ENCODE results near the gene DCAF7. TPM values are rescaled to one million over a fixed set of nuclear protein-coding genes. Genes with fewer than 3 reads are reported as not detected.

The DCAF7 gene
- total RNA-seq, 1 donor from 2014 or later, result 135 TPM

DNA sequence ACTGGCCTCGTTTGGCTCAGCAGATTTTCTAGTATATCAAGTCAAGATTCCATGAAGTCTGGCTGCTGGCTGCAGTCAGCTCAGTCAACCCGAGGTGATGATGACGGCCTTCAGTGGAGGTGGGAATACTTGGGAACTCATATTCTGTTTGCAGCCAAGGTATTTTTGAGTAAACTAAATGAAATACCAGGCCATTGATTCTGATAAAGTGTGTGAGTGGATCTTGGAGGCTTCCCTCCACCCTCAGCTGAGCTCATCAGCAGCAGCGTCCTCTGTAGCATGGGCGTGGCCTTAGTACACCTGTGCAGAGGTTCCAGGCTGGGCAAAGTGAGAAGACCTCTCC lies 28.5 kb downstream of the DCAF7 start:
- Mint-ChIP-seq H3K27ac (peak overlapping the region; percentile 91), H3K9me3 (ENCODE audit: low read depth) (no peaks in the 10 kb centered on the region), H3K4me3 (ENCODE audit: low read depth) (no peak overlapping the region), H3K4me1 (ENCODE audit: low read depth) (peaks cover 36% of the 10 kb centered on the region), H3K27me3 (no peaks in the 10 kb centered on the region), H3K36me3 (ENCODE audit: insufficient read depth) (peaks cover 17% of the 10 kb centered on the region)
- DNase-seq (ENCODE audit: low spot score, unreplicated experiment), result no peak
- TF ChIP-seq, protein P1, sequence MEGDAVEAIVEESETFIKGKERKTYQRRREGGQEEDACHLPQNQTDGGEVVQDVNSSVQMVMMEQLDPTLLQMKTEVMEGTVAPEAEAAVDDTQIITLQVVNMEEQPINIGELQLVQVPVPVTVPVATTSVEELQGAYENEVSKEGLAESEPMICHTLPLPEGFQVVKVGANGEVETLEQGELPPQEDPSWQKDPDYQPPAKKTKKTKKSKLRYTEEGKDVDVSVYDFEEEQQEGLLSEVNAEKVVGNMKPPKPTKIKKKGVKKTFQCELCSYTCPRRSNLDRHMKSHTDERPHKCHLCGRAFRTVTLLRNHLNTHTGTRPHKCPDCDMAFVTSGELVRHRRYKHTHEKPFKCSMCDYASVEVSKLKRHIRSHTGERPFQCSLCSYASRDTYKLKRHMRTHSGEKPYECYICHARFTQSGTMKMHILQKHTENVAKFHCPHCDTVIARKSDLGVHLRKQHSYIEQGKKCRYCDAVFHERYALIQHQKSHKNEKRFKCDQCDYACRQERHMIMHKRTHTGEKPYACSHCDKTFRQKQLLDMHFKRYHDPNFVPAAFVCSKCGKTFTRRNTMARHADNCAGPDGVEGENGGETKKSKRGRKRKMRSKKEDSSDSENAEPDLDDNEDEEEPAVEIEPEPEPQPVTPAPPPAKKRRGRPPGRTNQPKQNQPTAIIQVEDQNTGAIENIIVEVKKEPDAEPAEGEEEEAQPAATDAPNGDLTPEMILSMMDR (IDR thresholded peaks at IDR 0.05; ENCODE audit: unreplicated experiment), result no peak

DNA sequence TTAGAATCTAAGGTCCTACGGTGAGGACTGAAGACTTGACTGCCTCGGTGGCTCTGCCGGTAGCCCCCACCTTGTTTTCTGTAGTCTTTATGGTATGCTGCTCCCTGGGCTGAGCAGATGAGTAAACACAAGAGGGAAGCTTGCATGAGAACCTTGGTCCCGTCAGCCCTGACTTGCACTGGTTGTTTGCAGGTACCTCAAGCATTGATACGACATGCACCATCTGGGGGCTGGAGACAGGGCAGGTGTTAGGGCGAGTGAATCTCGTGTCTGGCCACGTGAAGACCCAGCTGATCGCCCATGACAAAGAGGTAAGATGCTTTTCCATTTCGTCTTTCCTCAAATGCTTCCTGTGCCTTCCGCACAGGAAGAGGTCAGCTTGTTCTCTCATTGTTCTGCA lies 29.4 kb downstream of the DCAF7 start:
- H3K36me3 Mint-ChIP-seq (ENCODE audit: insufficient read depth), result peaks cover 20% of the 10 kb centered on the region
- no peaks in the 10 kb centered on the region for H3K9me3 Mint-ChIP-seq (ENCODE audit: low read depth)
- H3K4me3 Mint-ChIP-seq (ENCODE audit: low read depth), result peak overlapping the region; percentile 14
- peaks cover 36% of the 10 kb centered on the region for H3K4me1 Mint-ChIP-seq (ENCODE audit: low read depth)
- H3K27ac Mint-ChIP-seq, result peak overlapping the region; percentile 91
- no peak for DNase-seq (ENCODE audit: low spot score, unreplicated experiment)
- H3K27me3 Mint-ChIP-seq, result no peaks in the 10 kb centered on the region
- TF ChIP-seq, protein P1 (IDR thresholded peaks at IDR 0.05; ENCODE audit: unreplicated experiment), result no peak

DNA sequence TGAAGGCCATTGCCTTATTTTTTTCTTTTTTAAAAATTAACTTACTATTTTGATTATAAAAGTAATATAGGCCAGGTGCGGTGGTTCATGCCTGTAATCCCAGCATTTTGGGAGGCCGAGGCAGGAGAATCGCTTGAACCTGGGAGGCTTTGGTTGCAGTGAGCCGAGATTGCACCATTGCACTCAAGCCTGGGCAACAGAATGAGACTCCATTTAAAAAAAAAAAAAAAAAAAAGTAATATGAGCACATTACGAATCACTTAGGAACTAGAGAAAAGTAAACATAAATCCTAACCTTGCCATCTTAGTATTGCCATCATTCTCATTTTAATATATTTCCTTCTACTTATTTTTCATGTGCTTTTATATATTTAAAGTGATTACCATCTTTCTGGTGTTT lies 37.5 kb downstream of the DCAF7 start:
- H3K9me3 Mint-ChIP-seq (ENCODE audit: low read depth), result no peaks in the 10 kb centered on the region
- peaks cover 26% of the 10 kb centered on the region for H3K36me3 Mint-ChIP-seq (ENCODE audit: insufficient read depth)
- H3K27ac Mint-ChIP-seq, result no peak overlapping the region
- TF ChIP-seq, protein P1 (IDR thresholded peaks at IDR 0.05; ENCODE audit: unreplicated experiment), result no peak
- peaks cover 5% of the 10 kb centered on the region for H3K4me1 Mint-ChIP-seq (ENCODE audit: low read depth)
- no peaks in the 10 kb centered on the region for H3K27me3 Mint-ChIP-seq
- H3K4me3 Mint-ChIP-seq (ENCODE audit: low read depth), result no peak overlapping the region
- no peak for DNase-seq (ENCODE audit: low spot score, unreplicated experiment)

DNA sequence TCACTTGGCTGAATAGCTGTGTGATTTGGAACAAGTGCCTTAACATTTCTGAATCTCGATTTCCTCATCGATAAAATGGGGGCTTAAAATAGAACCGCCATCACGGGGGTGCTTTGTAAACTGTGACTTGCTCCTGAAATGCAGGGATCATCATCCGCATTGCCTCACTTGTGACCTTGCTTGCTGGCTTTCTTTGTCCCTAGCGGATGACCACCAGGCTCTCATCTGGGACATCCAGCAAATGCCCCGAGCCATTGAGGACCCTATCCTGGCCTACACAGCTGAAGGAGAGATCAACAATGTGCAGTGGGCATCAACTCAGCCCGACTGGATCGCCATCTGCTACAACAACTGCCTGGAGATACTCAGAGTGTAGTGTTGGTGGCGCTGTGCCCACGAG lies 38.5 kb downstream of the DCAF7 start:
- Mint-ChIP-seq H3K9me3 (ENCODE audit: low read depth) (no peaks in the 10 kb centered on the region), H3K27me3 (no peaks in the 10 kb centered on the region), H3K36me3 (ENCODE audit: insufficient read depth) (peaks cover 20% of the 10 kb centered on the region), H3K4me1 (ENCODE audit: low read depth) (no peaks in the 10 kb centered on the region), H3K4me3 (ENCODE audit: low read depth) (no peak overlapping the region), H3K27ac (peak overlapping the region; percentile 45)
- no peak for DNase-seq (ENCODE audit: low spot score, unreplicated experiment)
- TF ChIP-seq, protein P1 (IDR thresholded peaks at IDR 0.05; ENCODE audit: unreplicated experiment), result no peak

DNA sequence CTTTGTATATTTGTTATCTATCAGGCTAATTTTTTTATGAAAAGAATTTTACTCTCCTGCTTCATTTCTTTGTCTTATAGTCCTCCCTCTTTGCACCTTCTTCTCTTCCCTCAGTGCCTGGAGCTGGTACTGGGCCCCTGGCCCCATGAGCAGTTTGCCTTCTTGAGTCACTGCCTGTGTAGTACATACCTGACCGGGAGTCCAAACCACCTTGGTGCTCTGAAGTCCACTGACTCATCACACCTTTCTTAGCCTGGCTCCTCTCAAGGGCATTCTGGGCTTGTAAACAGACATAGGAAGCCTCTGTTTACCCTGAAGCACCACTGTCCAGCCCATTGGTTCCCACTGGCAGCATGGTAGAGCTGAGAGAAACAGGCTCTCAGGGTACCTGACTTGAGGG lies 39.4 kb downstream of the DCAF7 start:
- no peak overlapping the region for H3K27ac Mint-ChIP-seq
- no peak for DNase-seq (ENCODE audit: low spot score, unreplicated experiment)
- no peaks in the 10 kb centered on the region for H3K4me1 Mint-ChIP-seq (ENCODE audit: low read depth)
- TF ChIP-seq, protein P1 (IDR thresholded peaks at IDR 0.05; ENCODE audit: unreplicated experiment), result no peak
- H3K9me3 Mint-ChIP-seq (ENCODE audit: low read depth), result no peaks in the 10 kb centered on the region
- H3K4me3 Mint-ChIP-seq (ENCODE audit: low read depth), result no peak overlapping the region
- no peaks in the 10 kb centered on the region for H3K27me3 Mint-ChIP-seq
- H3K36me3 Mint-ChIP-seq (ENCODE audit: insufficient read depth), result peaks cover 19% of the 10 kb centered on the region
